Thyroid gland (tissue), 4 donors: ENCODE results near the gene TM9SF4.

Experiments
- POLR2A ChIP-seq, 2 donors: fragments of 450-650 bp; IDR thresholded peaks; one replicate each; pipeline ENCODE4 v1.6.1; 2017; ENCODE audit warnings: antibody characterized with exemption in 2 of 2, mild to moderate bottlenecking in 2 of 2, moderate library complexity in 1 of 2
- TF ChIP-seq, protein P1 (sequence below), 6 experiments: fragments of 200-600 bp in 3 of 6; fragments of 450-650 bp in 3 of 6; sonication (generic) in 3 of 6; IDR thresholded peaks; one replicate each; pipeline ENCODE4 v1.5.1; 2016 to 2019; ENCODE audit warnings: antibody characterized with exemption in 6 of 6, mild to moderate bottlenecking in 2 of 6, inconsistent platforms in 1 of 6, moderate library complexity in 1 of 6

GRCh38 chr20:32068174-32068573 is 41.3 kb upstream of the TM9SF4 start:
- TF ChIP-seq, protein P1, sequence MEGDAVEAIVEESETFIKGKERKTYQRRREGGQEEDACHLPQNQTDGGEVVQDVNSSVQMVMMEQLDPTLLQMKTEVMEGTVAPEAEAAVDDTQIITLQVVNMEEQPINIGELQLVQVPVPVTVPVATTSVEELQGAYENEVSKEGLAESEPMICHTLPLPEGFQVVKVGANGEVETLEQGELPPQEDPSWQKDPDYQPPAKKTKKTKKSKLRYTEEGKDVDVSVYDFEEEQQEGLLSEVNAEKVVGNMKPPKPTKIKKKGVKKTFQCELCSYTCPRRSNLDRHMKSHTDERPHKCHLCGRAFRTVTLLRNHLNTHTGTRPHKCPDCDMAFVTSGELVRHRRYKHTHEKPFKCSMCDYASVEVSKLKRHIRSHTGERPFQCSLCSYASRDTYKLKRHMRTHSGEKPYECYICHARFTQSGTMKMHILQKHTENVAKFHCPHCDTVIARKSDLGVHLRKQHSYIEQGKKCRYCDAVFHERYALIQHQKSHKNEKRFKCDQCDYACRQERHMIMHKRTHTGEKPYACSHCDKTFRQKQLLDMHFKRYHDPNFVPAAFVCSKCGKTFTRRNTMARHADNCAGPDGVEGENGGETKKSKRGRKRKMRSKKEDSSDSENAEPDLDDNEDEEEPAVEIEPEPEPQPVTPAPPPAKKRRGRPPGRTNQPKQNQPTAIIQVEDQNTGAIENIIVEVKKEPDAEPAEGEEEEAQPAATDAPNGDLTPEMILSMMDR (IDR thresholded peaks at IDR 0.05), result no peak
- TF ChIP-seq POLR2A (IDR thresholded peaks at IDR 0.05), result no peak
